NCI-H1105 (cell line): ENCODE results near the gene PLCD3.
A peak's percentile ranks its signal among the peaks of the same experiment; 100 is the strongest.

Experiments used
- DNase-seq: peaks from one replicate; lab custom pipeline; 2025; lab: John Stamatoyannopoulos, UW

Gene PLCD3

DNA sequence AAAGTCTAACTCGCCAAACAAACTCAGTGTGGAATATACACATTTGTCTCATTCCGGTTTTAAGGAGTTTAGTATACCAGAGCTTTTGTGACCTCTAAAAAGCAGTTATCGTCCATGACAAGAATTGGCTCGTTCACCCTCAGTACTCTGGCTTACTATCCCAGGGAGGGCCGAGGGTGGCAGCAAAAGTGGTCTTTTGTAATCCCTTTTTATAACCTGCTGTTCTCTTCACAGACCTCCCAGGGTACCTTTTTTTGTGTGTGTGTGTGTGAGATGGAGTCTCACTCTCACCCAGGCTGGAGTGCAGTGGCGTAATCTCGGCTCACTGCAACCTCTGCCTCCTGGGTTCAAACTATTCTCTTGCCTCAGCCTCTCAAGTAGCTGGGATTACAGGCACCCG, 62.3 kb downstream of the PLCD3 start:
- no peak for DNase-seq

DNA sequence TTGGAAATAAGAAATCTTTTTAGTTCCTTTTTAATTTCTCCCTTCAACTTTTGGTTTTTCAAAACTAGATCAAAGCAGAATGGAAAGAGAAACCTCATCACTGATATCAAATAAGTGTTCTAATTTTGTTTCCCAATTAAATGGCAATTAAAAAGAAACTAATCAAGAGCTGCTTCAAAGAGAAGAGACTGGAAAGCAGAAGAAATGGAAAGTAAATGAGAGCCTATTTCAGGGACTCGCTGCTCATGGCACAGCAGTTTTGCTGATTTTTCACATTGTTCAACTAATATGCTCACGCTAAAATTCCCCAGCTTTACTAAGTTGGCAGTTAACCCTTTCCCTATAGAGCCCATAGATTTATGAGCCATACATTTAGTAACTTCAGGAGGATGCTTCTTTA, 64.7 kb downstream of the PLCD3 start:
- DNase-seq: no peak

- DNase-seq: no peak
Observed at GRCh38 chr17:45063198-45063597, 69.1 kb downstream of the PLCD3 start.

GRCh38 chr17:45061606-45062205, 70.6 kb downstream of the PLCD3 start:
- DNase-seq: no peak

- DNase-seq: peak; percentile 97
Observed at GRCh38 chr17:45060797-45061605, 71.3 kb downstream of the PLCD3 start, which contains the start of gene NMT1. Gene NMT1, plus strand, starts transcription at chr17:45061317. Its CDS starts 13 bp downstream, at chr17:45061330.

DNA sequence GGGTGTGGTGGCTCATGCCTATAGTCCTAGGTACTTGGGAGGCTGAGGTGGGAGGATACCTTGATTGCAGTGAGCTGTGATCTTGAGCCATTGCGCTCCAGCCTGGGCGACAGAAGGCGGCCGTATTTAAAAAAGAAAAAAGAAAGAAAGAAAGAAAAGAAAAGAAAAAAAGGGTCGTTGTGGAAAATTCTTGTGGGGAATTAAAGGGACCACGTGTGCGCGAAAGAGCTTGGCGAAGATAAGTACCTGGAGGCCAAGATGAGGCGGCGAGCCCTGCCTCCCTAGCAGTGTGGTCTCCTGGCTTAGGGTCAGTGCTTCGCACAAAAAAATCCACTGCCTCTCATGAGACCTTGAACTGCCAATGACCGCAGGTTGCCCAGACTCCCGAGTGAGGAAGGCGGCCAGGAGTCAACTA, 71.9 kb downstream of the PLCD3 start:
- no peak for DNase-seq
